Measurements from ENCODE around the gene MRGPRF.

- TF ChIP-seq CTCF (IDR thresholded peaks at IDR 0.05) (no peak), POLR2AphosphoS5 (IDR thresholded peaks at IDR 0.05) (no peak)
These were observed 12.7 kb downstream of the MRGPRF start for GRCh38 chr11:69000391-69000790.
